Measurements from ENCODE around the gene ARHGEF19.
"Not testable (repeated sequence)": the region's sequence is repeated elsewhere in the genome, so short reads cannot be mapped to it uniquely, and the experiment has no call there.

Gene ARHGEF19

DNA sequence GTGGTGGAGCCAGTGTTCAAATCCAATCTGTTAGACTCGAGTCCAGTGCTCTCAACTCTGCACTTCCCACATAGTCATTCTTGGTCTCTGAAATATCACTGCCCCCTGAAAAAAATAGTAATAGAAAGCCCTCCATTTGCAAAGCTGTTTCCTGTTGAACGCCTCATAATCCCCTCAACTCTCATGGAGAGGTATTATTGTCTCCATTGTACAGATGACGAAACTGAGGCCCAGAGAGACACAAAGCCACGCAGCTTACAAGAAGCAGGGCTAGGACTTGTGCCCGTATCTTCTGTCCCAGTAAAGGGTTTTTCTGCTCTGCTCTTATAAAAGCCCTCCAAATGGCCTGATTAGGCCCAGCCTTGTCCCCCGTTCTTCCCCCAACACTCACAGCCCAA lies 6.2 kb upstream of the ARHGEF19 start:
- H3K9me3 ChIP-seq (ENCODE audit: control insufficient read depth, low read length): no peaks in the 10 kb centered on the region
- no peak overlapping the region for H3K27ac ChIP-seq (ENCODE audit: low read depth, low read length, severe bottlenecking)
- H3K36me3 ChIP-seq (ENCODE audit: control insufficient read depth, insufficient read depth, low read length): no peaks in the 10 kb centered on the region
- H3K4me3 ChIP-seq (ENCODE audit: extremely low read depth, insufficient read depth, low read length, poor library complexity, severe bottlenecking): no peak overlapping the region
- 90 to 100% methylated on average over 3 to 4 of the region's 6 CpGs for WGBS, 2 experiments (ENCODE audit: insufficient coverage in 2 of 2)
- no peaks in the 10 kb centered on the region for H3K4me1 ChIP-seq (ENCODE audit: control insufficient read depth, insufficient read depth, low read length, poor library complexity, severe bottlenecking)

DNA sequence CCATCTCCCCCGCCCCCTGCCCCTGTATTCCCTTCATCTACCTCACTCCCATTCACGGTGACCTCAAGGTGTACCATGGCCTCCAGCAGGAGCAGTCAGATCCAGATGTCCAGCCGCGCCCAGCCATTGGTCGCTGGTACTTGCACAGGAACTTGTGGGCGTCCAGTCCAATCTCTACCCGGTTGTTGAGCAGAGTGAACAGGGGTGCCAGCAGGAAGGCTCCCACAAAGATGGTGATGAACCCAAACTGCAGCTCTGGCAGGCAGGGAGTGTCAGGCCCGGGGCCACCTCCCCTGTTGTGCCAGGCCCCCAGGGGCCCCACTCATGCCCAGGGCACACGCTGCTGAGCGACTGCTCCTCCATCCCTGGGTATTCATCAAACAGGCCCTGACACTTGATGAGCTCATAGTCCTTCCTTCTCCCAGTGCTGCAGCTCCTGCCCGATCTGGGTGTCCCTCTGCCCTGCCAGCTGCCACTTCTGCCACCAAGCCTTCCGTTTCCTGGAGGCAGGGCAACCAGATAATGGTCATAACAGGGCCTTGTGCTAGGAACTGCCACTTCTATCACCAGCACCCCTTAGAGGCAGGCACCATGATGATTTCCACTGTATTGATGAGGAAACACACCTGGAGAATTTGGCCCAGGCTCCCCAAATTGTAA lies 5.7 kb upstream of the ARHGEF19 start:
- 88 to 92% methylated on average over 12 of the region's 12 CpGs for WGBS, 2 experiments (ENCODE audit: insufficient coverage in 2 of 2)
- H3K27ac ChIP-seq (ENCODE audit: low read depth, low read length, severe bottlenecking): no peak overlapping the region
- no peaks in the 10 kb centered on the region for H3K4me1 ChIP-seq (ENCODE audit: control insufficient read depth, insufficient read depth, low read length, poor library complexity, severe bottlenecking)
- no peaks in the 10 kb centered on the region for H3K36me3 ChIP-seq (ENCODE audit: control insufficient read depth, insufficient read depth, low read length)
- no peak overlapping the region for H3K4me3 ChIP-seq (ENCODE audit: extremely low read depth, insufficient read depth, low read length, poor library complexity, severe bottlenecking)
- H3K9me3 ChIP-seq (ENCODE audit: control insufficient read depth, low read length): no peaks in the 10 kb centered on the region

DNA sequence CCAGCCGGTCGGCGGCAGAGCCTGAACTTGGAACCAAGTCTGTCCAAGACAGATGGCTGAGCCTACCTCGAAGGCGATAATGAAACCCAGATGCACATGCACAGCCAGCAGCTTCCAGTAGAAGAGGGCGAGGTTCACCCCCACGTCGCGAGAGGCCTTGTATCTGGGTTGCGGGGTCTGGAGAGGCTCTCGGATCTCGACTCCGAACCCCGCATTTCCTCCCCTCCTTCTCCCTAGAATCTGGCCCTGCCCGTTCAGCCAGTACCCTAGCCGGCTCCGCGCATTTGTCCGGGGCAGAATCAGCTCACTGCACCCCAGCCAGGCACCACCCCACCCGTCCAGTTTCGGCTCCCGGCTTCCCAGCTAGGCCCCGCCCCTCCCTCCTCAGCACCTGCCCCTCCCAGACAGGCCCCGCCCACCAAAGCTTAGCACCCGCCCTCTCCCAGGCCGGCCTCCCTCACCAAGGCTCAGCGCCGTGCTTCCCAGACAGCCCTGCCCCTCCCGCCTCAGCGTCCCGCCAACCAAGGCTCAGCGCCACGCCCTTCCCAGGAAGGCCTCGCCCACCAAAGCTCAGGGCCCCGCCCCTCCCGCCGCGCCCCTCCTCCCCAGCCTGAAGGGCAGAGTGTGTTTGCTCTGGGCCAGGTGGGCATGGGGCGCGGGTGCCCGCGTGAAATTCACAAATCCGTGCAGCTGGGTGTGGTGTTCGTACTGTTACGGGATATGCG lies 4.8 kb upstream of the ARHGEF19 start:
- no peaks in the 10 kb centered on the region for H3K36me3 ChIP-seq (ENCODE audit: control insufficient read depth, insufficient read depth, low read length)
- H3K4me1 ChIP-seq (ENCODE audit: control insufficient read depth, insufficient read depth, low read length, poor library complexity, severe bottlenecking): no peaks in the 10 kb centered on the region
- no peaks in the 10 kb centered on the region for H3K9me3 ChIP-seq (ENCODE audit: control insufficient read depth, low read length)
- peak overlapping the region; percentile 33 for H3K4me3 ChIP-seq (ENCODE audit: extremely low read depth, insufficient read depth, low read length, poor library complexity, severe bottlenecking)
- no peak overlapping the region for H3K27ac ChIP-seq (ENCODE audit: low read depth, low read length, severe bottlenecking)
- WGBS, 2 experiments (ENCODE audit: insufficient coverage in 2 of 2): 8 to 10% methylated on average over 28 to 35 of the region's 46 CpGs

DNA sequence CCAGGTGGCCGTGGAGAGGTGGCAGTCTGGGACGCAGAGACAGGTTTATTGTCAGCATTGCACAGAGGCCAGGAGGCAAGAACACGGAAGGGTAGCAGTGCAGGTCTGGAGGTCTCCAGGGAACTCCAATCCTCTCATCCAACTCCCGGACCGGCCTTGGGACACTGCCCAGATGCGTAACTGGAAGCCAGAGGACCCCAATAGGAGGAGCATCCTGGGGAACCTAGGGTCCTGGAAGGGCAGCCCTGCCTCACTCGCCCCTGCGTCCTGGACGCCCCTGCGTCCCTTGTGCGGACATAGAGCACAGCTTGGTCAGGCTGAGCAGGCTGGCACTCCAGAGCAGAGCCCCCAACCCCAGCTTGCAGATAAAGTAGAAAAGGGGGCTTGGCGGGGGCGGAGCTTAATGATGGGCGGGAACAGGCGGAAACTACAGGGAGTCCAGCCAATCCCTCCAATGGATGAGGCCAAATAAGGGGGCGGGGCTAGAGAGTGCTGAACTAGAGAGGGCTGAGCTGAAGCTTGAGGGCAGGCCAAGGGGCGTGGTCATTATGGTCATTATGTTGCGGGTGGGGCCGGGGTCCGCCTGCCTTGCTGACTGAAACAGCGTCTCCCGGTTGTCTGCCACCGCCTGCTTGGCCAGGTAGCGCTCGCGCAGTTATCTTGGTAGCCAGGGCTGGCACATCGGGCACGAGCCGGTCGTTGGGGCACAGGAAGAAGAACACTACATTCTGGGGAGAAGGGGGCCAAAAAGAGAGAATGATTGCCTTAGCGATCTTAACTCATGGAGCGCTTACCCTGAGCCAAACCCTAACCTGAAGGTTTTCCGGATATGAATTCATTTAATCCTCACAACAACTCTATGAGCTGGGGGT lies 3.7 kb upstream of the ARHGEF19 start:
- 30 to 36% methylated on average over 19 to 24 of the region's 33 CpGs for WGBS, 2 experiments (ENCODE audit: insufficient coverage in 2 of 2)
- no peaks in the 10 kb centered on the region for H3K36me3 ChIP-seq (ENCODE audit: control insufficient read depth, insufficient read depth, low read length)
- H3K4me1 ChIP-seq (ENCODE audit: control insufficient read depth, insufficient read depth, low read length, poor library complexity, severe bottlenecking): no peaks in the 10 kb centered on the region
- H3K27ac ChIP-seq (ENCODE audit: low read depth, low read length, severe bottlenecking): no peak overlapping the region
- peak overlapping the region; percentile 33 for H3K4me3 ChIP-seq (ENCODE audit: extremely low read depth, insufficient read depth, low read length, poor library complexity, severe bottlenecking)
- no peaks in the 10 kb centered on the region for H3K9me3 ChIP-seq (ENCODE audit: control insufficient read depth, low read length)

DNA sequence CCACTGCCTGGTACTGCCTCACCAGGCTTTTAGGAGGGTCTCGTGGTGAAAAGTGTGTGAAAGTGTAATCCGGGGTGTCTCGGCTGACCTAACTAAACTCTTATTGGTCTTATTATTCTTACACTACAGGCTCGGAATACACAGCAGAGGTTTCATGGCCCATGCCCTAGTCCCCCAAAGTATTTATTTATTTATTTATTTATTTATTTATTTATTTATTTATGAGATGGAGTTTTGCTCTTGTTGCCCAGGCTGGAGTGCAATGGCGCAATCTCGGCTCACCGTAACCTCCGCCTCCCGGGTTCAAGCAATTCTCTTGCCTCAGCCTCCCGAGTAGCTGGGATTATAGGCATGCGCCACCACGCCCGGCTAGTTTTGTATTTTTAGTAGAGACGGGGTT lies 2.8 kb upstream of the ARHGEF19 start:
- not testable (repeated sequence) for H3K9me3 ChIP-seq (ENCODE audit: control insufficient read depth, low read length); H3K4me3 ChIP-seq (ENCODE audit: extremely low read depth, insufficient read depth, low read length, poor library complexity, severe bottlenecking); H3K36me3 ChIP-seq (ENCODE audit: control insufficient read depth, insufficient read depth, low read length); H3K27ac ChIP-seq (ENCODE audit: low read depth, low read length, severe bottlenecking); H3K4me1 ChIP-seq (ENCODE audit: control insufficient read depth, insufficient read depth, low read length, poor library complexity, severe bottlenecking)
- 90 to 92% methylated on average over 4 to 5 of the region's 14 CpGs for WGBS, 2 experiments (ENCODE audit: insufficient coverage in 2 of 2)

DNA sequence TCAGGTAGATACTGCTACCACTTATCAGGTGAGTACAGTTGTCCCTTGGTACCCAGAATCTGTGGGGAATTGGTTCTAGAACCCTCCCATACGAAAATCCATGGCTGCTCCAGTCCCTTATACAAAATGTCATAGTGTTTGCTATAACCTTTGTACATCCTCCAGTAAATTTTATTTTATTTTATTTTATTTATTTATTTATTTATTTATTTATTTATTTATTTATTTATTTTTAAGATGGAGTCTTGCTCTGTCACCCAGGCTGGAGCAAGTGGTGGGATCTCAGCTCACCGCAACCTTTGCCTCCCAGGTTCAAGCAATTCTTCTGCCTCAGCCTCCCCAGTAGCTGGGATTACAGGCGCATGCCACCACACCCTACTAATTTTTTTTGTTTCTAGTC lies 1.1 kb upstream of the ARHGEF19 start:
- not testable (repeated sequence) for H3K27ac ChIP-seq (ENCODE audit: low read depth, low read length, severe bottlenecking); H3K9me3 ChIP-seq (ENCODE audit: control insufficient read depth, low read length); H3K36me3 ChIP-seq (ENCODE audit: control insufficient read depth, insufficient read depth, low read length); H3K4me3 ChIP-seq (ENCODE audit: extremely low read depth, insufficient read depth, low read length, poor library complexity, severe bottlenecking); H3K4me1 ChIP-seq (ENCODE audit: control insufficient read depth, insufficient read depth, low read length, poor library complexity, severe bottlenecking)
- WGBS, 2 experiments (ENCODE audit: insufficient coverage in 2 of 2): 84 to 100% methylated on average over 1 to 2 of the region's 3 CpGs

DNA sequence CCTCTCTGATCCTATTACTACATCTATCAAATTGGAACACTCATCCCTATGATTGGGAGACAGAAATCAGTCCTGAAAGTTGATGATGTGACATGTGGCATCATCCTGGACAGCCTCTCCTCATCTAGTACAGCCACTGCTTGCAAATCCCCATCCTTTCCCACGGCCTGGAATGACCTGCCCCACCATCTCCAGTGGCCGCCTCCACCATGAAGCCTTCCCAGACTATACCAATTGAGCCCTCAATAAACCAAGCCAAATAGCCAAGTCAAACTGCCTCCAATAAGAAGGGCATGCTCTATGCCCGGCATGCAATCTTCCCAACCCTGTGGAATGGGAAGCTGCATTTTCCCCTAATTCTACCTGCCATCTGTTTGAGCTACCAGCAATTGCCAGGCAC lies 561 bp upstream of the ARHGEF19 start:
- Histone ChIP-seq H3K4me3 (ENCODE audit: extremely low read depth, insufficient read depth, low read length, poor library complexity, severe bottlenecking) (no peak overlapping the region), H3K36me3 (ENCODE audit: control insufficient read depth, insufficient read depth, low read length) (no peaks in the 10 kb centered on the region), H3K27ac (ENCODE audit: low read depth, low read length, severe bottlenecking) (no peak overlapping the region), H3K4me1 (ENCODE audit: control insufficient read depth, insufficient read depth, low read length, poor library complexity, severe bottlenecking) (peaks cover 6% of the 10 kb centered on the region), H3K9me3 (ENCODE audit: control insufficient read depth, low read length) (no peaks in the 10 kb centered on the region)
- WGBS, 2 experiments (ENCODE audit: insufficient coverage in 2 of 2): 79 to 94% methylated on average over 2 to 3 of the region's 3 CpGs

DNA sequence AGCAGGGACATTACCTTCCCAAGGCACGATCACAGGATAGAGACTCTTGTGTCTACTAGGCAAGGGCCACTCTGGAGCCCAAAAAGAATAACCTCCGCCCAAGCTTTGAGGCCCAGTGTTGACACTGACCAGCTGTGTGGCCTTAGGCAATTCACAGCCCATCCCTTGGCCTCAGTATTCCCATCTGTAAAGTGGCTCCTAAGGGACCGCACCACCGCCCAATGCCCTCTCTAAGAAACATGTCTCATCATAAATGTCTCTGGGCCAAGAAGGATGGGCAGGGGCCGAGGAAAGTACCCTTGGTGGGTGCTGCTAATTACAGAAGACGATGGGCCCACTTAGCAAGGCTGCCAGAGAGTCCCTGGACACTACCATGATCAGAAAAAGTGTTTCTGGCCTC lies 628 bp downstream of the ARHGEF19 start:
- Histone ChIP-seq H3K36me3 (ENCODE audit: control insufficient read depth, insufficient read depth, low read length) (no peaks in the 10 kb centered on the region), H3K4me1 (ENCODE audit: control insufficient read depth, insufficient read depth, low read length, poor library complexity, severe bottlenecking) (peaks cover 11% of the 10 kb centered on the region), H3K9me3 (ENCODE audit: control insufficient read depth, low read length) (no peaks in the 10 kb centered on the region), H3K27ac (ENCODE audit: low read depth, low read length, severe bottlenecking) (no peak overlapping the region), H3K4me3 (ENCODE audit: extremely low read depth, insufficient read depth, low read length, poor library complexity, severe bottlenecking) (no peak overlapping the region)
- WGBS, 2 experiments (ENCODE audit: insufficient coverage in 2 of 2): 86 to 90% methylated on average over 5 to 6 of the region's 6 CpGs

DNA sequence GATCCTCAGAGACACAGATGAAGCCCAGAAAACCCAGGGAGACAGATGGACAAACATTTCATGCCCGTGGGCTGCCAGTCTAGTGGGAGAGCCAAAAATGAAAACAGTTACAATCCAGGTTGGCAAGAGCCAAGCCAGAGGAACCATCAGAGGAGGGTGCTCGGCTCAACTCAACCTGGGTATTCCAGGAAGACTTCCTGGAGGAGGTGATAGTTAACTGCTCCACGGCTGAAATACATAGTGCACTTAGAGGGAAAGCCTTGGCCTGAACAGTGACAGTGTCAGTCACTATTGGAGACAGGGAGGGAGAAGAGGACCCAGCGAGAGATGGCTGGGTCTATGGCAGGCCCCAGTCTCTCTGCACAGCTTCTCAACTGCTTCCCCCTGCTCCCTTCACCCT lies 1.9 kb downstream of the ARHGEF19 start:
- 92 to 93% methylated on average over 3 of the region's 4 CpGs for WGBS, 2 experiments (ENCODE audit: insufficient coverage in 2 of 2)
- no peaks in the 10 kb centered on the region for H3K9me3 ChIP-seq (ENCODE audit: control insufficient read depth, low read length)
- H3K36me3 ChIP-seq (ENCODE audit: control insufficient read depth, insufficient read depth, low read length): no peaks in the 10 kb centered on the region
- H3K4me3 ChIP-seq (ENCODE audit: extremely low read depth, insufficient read depth, low read length, poor library complexity, severe bottlenecking): no peak overlapping the region
- H3K27ac ChIP-seq (ENCODE audit: low read depth, low read length, severe bottlenecking): no peak overlapping the region
- peaks cover 11% of the 10 kb centered on the region for H3K4me1 ChIP-seq (ENCODE audit: control insufficient read depth, insufficient read depth, low read length, poor library complexity, severe bottlenecking)

DNA sequence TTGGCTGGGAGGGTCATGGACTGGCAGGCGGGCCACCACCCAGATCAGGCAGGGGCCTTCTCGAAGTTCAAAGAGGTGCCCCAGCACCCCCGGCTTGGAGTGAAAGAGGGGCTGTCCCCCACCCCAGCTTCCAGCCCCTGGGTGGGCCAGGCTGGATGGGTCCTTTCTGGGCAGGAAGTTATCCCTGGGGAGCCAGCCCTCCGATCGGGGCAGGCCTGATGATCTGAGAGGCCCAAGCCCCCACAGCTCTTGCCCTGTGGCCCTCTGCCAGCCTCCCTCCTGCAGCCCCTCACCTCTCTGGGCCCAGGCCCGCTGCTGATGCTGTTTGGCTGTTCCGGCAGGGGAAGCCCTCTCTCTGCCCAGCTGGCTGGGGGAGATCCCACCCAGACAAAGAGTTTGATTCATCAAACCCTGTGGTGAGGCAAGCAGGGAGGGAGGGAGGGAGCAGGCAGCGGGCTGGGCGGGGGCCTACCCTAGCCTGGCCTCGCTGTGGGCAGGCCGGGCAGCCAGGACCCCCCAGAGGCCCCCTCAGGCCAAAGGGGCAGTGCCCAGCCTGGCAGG lies 2.5 kb downstream of the ARHGEF19 start:
- Histone ChIP-seq H3K4me1 (ENCODE audit: control insufficient read depth, insufficient read depth, low read length, poor library complexity, severe bottlenecking) (peaks cover 11% of the 10 kb centered on the region), H3K4me3 (ENCODE audit: extremely low read depth, insufficient read depth, low read length, poor library complexity, severe bottlenecking) (no peak overlapping the region), H3K9me3 (ENCODE audit: control insufficient read depth, low read length) (no peaks in the 10 kb centered on the region), H3K27ac (ENCODE audit: low read depth, low read length, severe bottlenecking) (no peak overlapping the region), H3K36me3 (ENCODE audit: control insufficient read depth, insufficient read depth, low read length) (no peaks in the 10 kb centered on the region)
- 72 to 84% methylated on average over 6 to 8 of the region's 11 CpGs for WGBS, 2 experiments (ENCODE audit: insufficient coverage in 2 of 2)
